ENCODE measurements around the gene CLPX.
"Not testable (repeated sequence)": the region's sequence is repeated elsewhere in the genome, so short reads cannot be mapped to it uniquely, and the experiment has no call there.

CLPX gene

DNA sequence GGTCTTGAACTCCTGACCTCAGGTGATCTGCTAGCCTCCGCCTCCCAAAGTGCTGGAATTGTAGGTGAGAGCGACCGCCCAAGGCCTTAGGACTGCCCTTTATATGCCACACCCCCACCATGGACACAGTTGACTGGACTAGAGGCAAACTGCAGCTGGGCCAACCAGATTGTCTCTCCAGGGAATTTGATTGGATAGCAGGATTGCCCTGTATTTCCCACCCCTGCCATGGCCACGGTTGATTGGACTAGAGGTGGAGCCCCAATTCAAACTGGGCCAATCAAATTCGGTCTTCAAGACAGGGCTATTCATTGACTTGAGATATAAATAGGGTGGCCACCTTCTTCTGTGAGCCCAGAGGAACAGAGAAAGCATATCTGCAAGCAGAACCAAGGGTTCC lies 6.9 kb upstream of the CLPX start:
- Histone ChIP-seq H2AFZ (ENCODE audit: low read depth) (no peak overlapping the region), H3K4me1 (ENCODE audit: low read depth, poor library complexity, severe bottlenecking) (peaks cover 5% of the 10 kb centered on the region), H3K36me3 (ENCODE audit: insufficient read depth) (no peaks in the 10 kb centered on the region), H3K27ac (no peak overlapping the region), H4K20me1 (ENCODE audit: insufficient read depth) (no peaks in the 10 kb centered on the region), H3K79me2 (ENCODE audit: insufficient read depth, low read depth) (no peaks in the 10 kb centered on the region), H3K4me2 (no peak overlapping the region), H3K9ac (no peak overlapping the region), H3K4me3 (IDR thresholded peaks at IDR 0.05; ENCODE audit: insufficient read depth, low read depth, low read length) (no peak overlapping the region), H3K27me3 (ENCODE audit: insufficient read depth, low read depth) (no peaks in the 10 kb centered on the region)
- TF ChIP-seq CTCF (conservative IDR thresholded peaks at IDR 0.05; ENCODE audit: low read depth, low read length): no peak

DNA sequence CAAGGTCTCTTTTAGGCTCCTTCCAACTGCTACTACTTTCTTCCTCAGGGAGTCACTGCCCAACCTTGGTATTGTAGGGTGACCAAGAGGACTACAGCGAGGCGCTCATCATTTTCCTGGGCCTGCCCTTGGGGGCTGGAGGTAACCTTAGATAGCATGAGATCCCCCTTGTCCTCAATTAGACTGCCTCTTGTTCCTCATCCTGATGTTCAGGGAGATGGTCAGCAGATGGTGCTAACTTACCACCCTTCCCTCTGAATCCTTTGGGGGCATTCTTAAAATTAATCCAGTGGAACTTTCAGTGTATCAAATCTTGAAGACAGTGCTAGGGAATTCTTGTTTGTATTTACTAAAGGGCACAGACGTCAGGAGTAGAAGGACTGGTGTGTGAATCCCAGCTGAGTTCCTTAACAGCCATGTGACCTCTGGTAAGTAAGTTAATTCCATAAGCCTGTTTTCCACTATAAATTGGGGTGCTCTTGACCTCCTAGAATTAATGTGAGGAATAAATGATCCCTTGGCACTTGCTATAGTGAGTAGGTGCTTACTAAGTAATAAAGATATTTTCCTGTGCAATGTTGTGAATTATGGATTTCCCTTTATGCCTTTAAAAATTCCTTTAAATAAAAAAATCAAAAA lies 4.1 kb upstream of the CLPX start:
- Histone ChIP-seq H3K4me2 (no peak overlapping the region), H3K4me3 (IDR thresholded peaks at IDR 0.05; ENCODE audit: insufficient read depth, low read depth, low read length) (no peak overlapping the region), H3K9ac (no peak overlapping the region), H2AFZ (ENCODE audit: low read depth) (no peak overlapping the region), H3K79me2 (ENCODE audit: insufficient read depth, low read depth) (peaks cover 9% of the 10 kb centered on the region), H3K4me1 (ENCODE audit: low read depth, poor library complexity, severe bottlenecking) (peaks cover 12% of the 10 kb centered on the region), H3K36me3 (ENCODE audit: insufficient read depth) (no peaks in the 10 kb centered on the region), H4K20me1 (ENCODE audit: insufficient read depth) (no peaks in the 10 kb centered on the region), H3K27me3 (ENCODE audit: insufficient read depth, low read depth) (no peaks in the 10 kb centered on the region), H3K27ac (no peak overlapping the region)
- peak; percentile 72 for TF ChIP-seq CTCF (conservative IDR thresholded peaks at IDR 0.05; ENCODE audit: low read depth, low read length)

- not testable (repeated sequence) for H4K20me1 ChIP-seq (ENCODE audit: insufficient read depth); H3K4me3 ChIP-seq (IDR thresholded peaks at IDR 0.05; ENCODE audit: insufficient read depth, low read depth, low read length); H3K27me3 ChIP-seq (ENCODE audit: insufficient read depth, low read depth); H3K27ac ChIP-seq; H3K4me2 ChIP-seq; H3K9ac ChIP-seq; H3K36me3 ChIP-seq (ENCODE audit: insufficient read depth); H2AFZ ChIP-seq (ENCODE audit: low read depth)
- Histone ChIP-seq H3K4me1 (ENCODE audit: low read depth, poor library complexity, severe bottlenecking) (peaks cover 12% of the 10 kb centered on the region), H3K79me2 (ENCODE audit: insufficient read depth, low read depth) (peaks cover 16% of the 10 kb centered on the region)
Measured at GRCh38 chr15:65188472-65188871, 3.3 kb upstream of the CLPX start.

GRCh38 chr15:65184305-65184867 lies 756 bp downstream of the CLPX start:
- Histone ChIP-seq H3K4me1 (ENCODE audit: low read depth, poor library complexity, severe bottlenecking) (peaks cover 28% of the 10 kb centered on the region), H3K79me2 (ENCODE audit: insufficient read depth, low read depth) (peaks cover 55% of the 10 kb centered on the region), H3K9ac (peak overlapping the region; percentile 87), H3K36me3 (ENCODE audit: insufficient read depth) (no peaks in the 10 kb centered on the region), H3K4me2 (peak overlapping the region; percentile 84), H3K27ac (peak overlapping the region; percentile 80), H3K4me3 (IDR thresholded peaks at IDR 0.05; ENCODE audit: insufficient read depth, low read depth, low read length) (no peak overlapping the region), H4K20me1 (ENCODE audit: insufficient read depth) (no peaks in the 10 kb centered on the region), H3K27me3 (ENCODE audit: insufficient read depth, low read depth) (no peaks in the 10 kb centered on the region), H2AFZ (ENCODE audit: low read depth) (peak overlapping the region; percentile 87)
- no peak for TF ChIP-seq CTCF (conservative IDR thresholded peaks at IDR 0.05; ENCODE audit: low read depth, low read length)

DNA sequence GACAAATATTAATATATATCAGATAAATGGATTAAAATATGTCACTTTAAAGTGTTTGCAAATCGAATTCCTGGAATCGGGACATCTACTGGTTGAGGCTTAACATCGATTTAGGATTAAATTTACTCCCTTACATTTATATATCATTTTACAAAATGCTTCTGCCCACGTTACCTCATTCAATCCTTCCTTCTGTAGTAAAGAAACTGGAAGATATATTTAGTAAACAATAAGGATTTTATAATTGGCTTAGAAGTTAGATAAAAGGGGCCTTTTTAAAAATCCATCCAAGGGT lies 1.3 kb downstream of the CLPX start:
- Histone ChIP-seq H3K4me1 (ENCODE audit: low read depth, poor library complexity, severe bottlenecking) (peaks cover 23% of the 10 kb centered on the region), H3K27ac (peak overlapping the region; percentile 80)

More for the DNA sequence above, 1.3 kb downstream of the CLPX start:
- Histone ChIP-seq H2AFZ (ENCODE audit: low read depth) (no peak overlapping the region), H3K4me2 (peak overlapping the region; percentile 84), H3K4me3 (IDR thresholded peaks at IDR 0.05; ENCODE audit: insufficient read depth, low read depth, low read length) (no peak overlapping the region), H3K9ac (peak overlapping the region; percentile 87), H3K36me3 (ENCODE audit: insufficient read depth) (no peaks in the 10 kb centered on the region; the same call in 1 of the 2 replicates), H3K79me2 (ENCODE audit: insufficient read depth, low read depth) (peaks cover 55% of the 10 kb centered on the region), H4K20me1 (ENCODE audit: insufficient read depth) (no peaks in the 10 kb centered on the region), H3K27me3 (ENCODE audit: insufficient read depth, low read depth) (no peaks in the 10 kb centered on the region)
- TF ChIP-seq CTCF (conservative IDR thresholded peaks at IDR 0.05; ENCODE audit: low read depth, low read length): no peak

All from KMS-11 (cell line).